GM12878 (cell line): ENCODE data around the gene DUSP18. TPM values are rescaled to one million over a fixed set of nuclear protein-coding genes. Genes with fewer than 3 reads are reported as not detected.

Experiments
- ATAC-seq: fragments of 200-7000 bp; cut with Tn5 transposase; 3 replicates; pipeline ENCODE4 v1.9.1; 2020; ENCODE audit warnings: mild to moderate bottlenecking, moderate library complexity
- BruUV-seq: library from RNA; stranded (reverse); fragments of 400-500 nt; replicated peaks from 2 replicates; lab custom pipeline; 2021; lab: Mats Ljungman, UMichigan
- CTCF ChIA-PET: fragments of 300-600 bp; sonication (Branson Sonifier 250); formaldehyde crosslinking; extraction: SDS; loops from one replicate; lab custom pipeline; 2021; ENCODE audit warnings: inconsistent platforms; lab: Yijun Ruan, JAX
- POLR2A ChIA-PET: fragments of 350-600 bp; formaldehyde crosslinking; extraction: SDS; loops from one replicate; lab custom pipeline; 2021; ENCODE audit warnings: inconsistent platforms; lab: Charles Lee
- RAD21 ChIA-PET: fragments of 300-600 bp; sonication (Branson Sonifier 250); formaldehyde crosslinking; loops from one replicate; lab custom pipeline; 2023; ENCODE audit warnings: antibody characterized with exemption; ENCODE audit not compliant: unreplicated experiment; lab: Charles Lee
- SMC1A ChIA-PET: fragments of 300-600 bp; sonication (Branson Sonifier 250); formaldehyde crosslinking; loops from one replicate; lab custom pipeline; 2023; ENCODE audit not compliant: unreplicated experiment, uncharacterized antibody; lab: Charles Lee
- DNase-seq: peaks from one replicate; pipeline ENCODE4 v3.0.0-alpha.2; 2011; ENCODE audit warnings: low read depth, low spot score
- FAIRE-seq: peaks from 3 replicates; lab custom pipeline; 2011; peaks lifted over from hg19 to GRCh38; lab: Jason Lieb, UNC
- H2AFZ ChIP-seq: 2 replicates; pipeline ENCODE4 v1.6.0; 2011; ENCODE audit warnings: low read depth, low read length, control low read depth; ENCODE audit not compliant: control insufficient read depth
- H3K27ac ChIP-seq: 2 replicates; pipeline ENCODE4 v1.5.1; 2011; ENCODE audit warnings: control low read depth; ENCODE audit not compliant: control insufficient read depth, insufficient read depth
- H3K27me3 ChIP-seq, 2 experiments: replicated peaks in 1 of 2; 2 replicates each; pipeline versions ENCODE4 v1.6.0 to v1.6.1; 2011; ENCODE audit warnings: low read length in 1 of 2; ENCODE audit not compliant: control insufficient read depth in 2 of 2, insufficient read depth in 2 of 2
- H3K36me3 ChIP-seq, 2 experiments: 2 replicates each; pipeline ENCODE4 v1.5.1; 2011; ENCODE audit warnings: low read length in 1 of 2; ENCODE audit not compliant: control insufficient read depth in 2 of 2, insufficient read depth in 2 of 2
- H3K4me1 ChIP-seq: 2 replicates; pipeline ENCODE4 v1.6.1; 2011; ENCODE audit warnings: mild to moderate bottlenecking, low read length, moderate library complexity, mixed read lengths; ENCODE audit not compliant: control insufficient read depth, insufficient read depth
- H3K4me2 ChIP-seq: 2 replicates; pipeline ENCODE4 v1.6.0; 2011; ENCODE audit warnings: control low read depth; ENCODE audit not compliant: control insufficient read depth, insufficient read depth
- H3K4me3 ChIP-seq: fragments of 200-600 bp; sonication (generic); 2 replicates; pipeline ENCODE4 v1.5.1; 2016
- H3K79me2 ChIP-seq: 2 replicates; pipeline ENCODE4 v1.6.0; 2011; ENCODE audit warnings: low read length; ENCODE audit not compliant: control insufficient read depth, insufficient read depth
- H3K9ac ChIP-seq: 2 replicates; pipeline ENCODE4 v1.8.0; 2011; ENCODE audit warnings: low read length, control low read depth, mixed read lengths; ENCODE audit not compliant: control insufficient read depth, insufficient read depth
- H3K9me3 ChIP-seq: replicated peaks from 3 replicates; pipeline ENCODE4 v1.5.1; 2011; ENCODE audit warnings: mild to moderate bottlenecking, low read length; ENCODE audit not compliant: control insufficient read depth, insufficient read depth
- H4K20me1 ChIP-seq: 2 replicates; pipeline ENCODE4 v1.6.0; 2011; ENCODE audit not compliant: control insufficient read depth, insufficient read depth
- ATF3 ChIP-seq: IDR thresholded peaks from 2 replicates; pipeline ENCODE4 v1.6.1; 2011; ENCODE audit warnings: low read depth, mild to moderate bottlenecking, low read length, moderate library complexity, borderline replicate concordance; ENCODE audit errors: extremely low read depth
- BCL11A ChIP-seq: IDR thresholded peaks from 2 replicates; pipeline ENCODE4 v1.6.1; 2011; ENCODE audit warnings: low read depth, low read length
- BHLHE40 ChIP-seq, 2 experiments: fragments of 450-650 bp in 1 of 2; IDR thresholded peaks; 2 replicates each; pipeline ENCODE4 v1.6.1; 2011 to 2017; ENCODE audit warnings: low read depth in 2 of 2, borderline replicate concordance in 1 of 2, improper control_type of control experiment in 1 of 2, low read length in 1 of 2, mild to moderate bottlenecking in 1 of 2
- CBX5 ChIP-seq: sonication (generic); IDR thresholded peaks from 2 replicates; pipeline ENCODE4 v1.6.1; 2016; ENCODE audit warnings: low read depth, moderate library complexity, mild to moderate bottlenecking, inconsistent platforms
- CHD2 ChIP-seq: IDR thresholded peaks from 2 replicates; pipeline ENCODE4 v1.6.1; 2011; ENCODE audit warnings: low read depth, low read length, improper control_type of control experiment, borderline replicate concordance
- E2F4 ChIP-seq: IDR thresholded peaks from 2 replicates; pipeline ENCODE4 v1.6.1; 2012; ENCODE audit warnings: low read depth, low read length, improper control_type of control experiment
- EP300 ChIP-seq, 2 experiments: fragments of 150-350 bp in 1 of 2; IDR thresholded peaks; 2 replicates each; pipeline ENCODE4 v1.6.1; 2011 to 2012; ENCODE audit warnings: low read depth in 2 of 2, low read length in 2 of 2, borderline replicate concordance in 1 of 2, improper control_type of control experiment in 1 of 2, inconsistent platforms in 1 of 2; ENCODE audit not compliant: control insufficient read depth in 1 of 2
- HCFC1 ChIP-seq: fragments of 150-350 bp; IDR thresholded peaks from 2 replicates; pipeline ENCODE4 v1.6.1; 2014; ENCODE audit warnings: low read length
- JUND ChIP-seq: IDR thresholded peaks from 2 replicates; pipeline ENCODE4 v1.6.1; 2012; ENCODE audit warnings: low read depth, mild to moderate bottlenecking, low read length, improper control_type of control experiment, moderate library complexity
- MYC ChIP-seq: IDR thresholded peaks from 2 replicates; pipeline ENCODE4 v1.6.1; 2011; ENCODE audit warnings: mild to moderate bottlenecking, low read length, moderate library complexity, inconsistent platforms; ENCODE audit not compliant: insufficient read depth, insufficient replicate concordance, insufficient read length, severe bottlenecking
- NBN ChIP-seq: fragments of 450-650 bp; IDR thresholded peaks from 2 replicates; pipeline ENCODE4 v1.6.1; 2016
- NFIC ChIP-seq: IDR thresholded peaks from 2 replicates; pipeline ENCODE4 v1.6.1; 2012; ENCODE audit warnings: low read depth, mild to moderate bottlenecking, inconsistent platforms, low read length, moderate library complexity
- POLR2AphosphoS5 ChIP-seq: IDR thresholded peaks from 2 replicates; pipeline ENCODE4 v1.6.1; 2011; ENCODE audit warnings: mild to moderate bottlenecking, low read length, inconsistent platforms
- POU2F2 ChIP-seq: IDR thresholded peaks from 3 replicates; pipeline ENCODE4 v1.6.1; 2011; ENCODE audit warnings: low read depth, mild to moderate bottlenecking, low read length, borderline replicate concordance
- RB1 ChIP-seq: fragments of 450-650 bp; formaldehyde crosslinking; IDR thresholded peaks from 2 replicates; pipeline ENCODE4 v1.6.1; 2017; ENCODE audit warnings: mild to moderate bottlenecking, borderline replicate concordance
- RBBP5 ChIP-seq: fragments of 200-600 bp; sonication (generic); conservative IDR thresholded peaks from 2 replicates; pipeline ENCODE4 v1.6.1; 2016
- RCOR1 ChIP-seq: conservative IDR thresholded peaks from 2 replicates; pipeline ENCODE4 v1.6.1; 2012; ENCODE audit warnings: low read depth, low read length, improper control_type of control experiment
- SREBF1 ChIP-seq: IDR thresholded peaks from 2 replicates; pipeline ENCODE4 v1.6.1; 2012; ENCODE audit warnings: mild to moderate bottlenecking, low read length
- WGBS: methylation state at CpG from one replicate; pipeline ENCODE4 v1.1.6; 2016; ENCODE audit warnings: low lambda C conversion rate; ENCODE audit not compliant: insufficient replicate concordance, insufficient coverage; ENCODE audit errors: missing lambda C conversion rate; 5-methylcytosine and 5-hydroxymethylcytosine counted together
- in situ Hi-C: fragments of 300-500 bp; cut with MboI; formaldehyde crosslinking; loops from 9 replicates; pipeline ENCODE4 v1.14.3; 2018; ENCODE audit warnings: mixed read lengths
- intact Hi-C: fragments of 100-400 bp; cut with micrococcal nuclease; formaldehyde crosslinking; loops from one replicate; pipeline ENCODE4 v1.14.2; 2022; ENCODE audit not compliant: unreplicated experiment
- polyA plus RNA-seq, 11 experiments: library from polyadenylated mRNA; depleted of rRNA in 4 of 11; unstranded in 6 of 11; stranded (reverse) in 5 of 11; fragments of >200 nt; fragmentation: Nextera tagmentation in 4 of 11; fragmentation: Illumina TruSeq in 1 of 11; extraction: Ambion mirVana in 4 of 11; extraction: Trizol in 1 of 11; gene quantifications; 1 replicate in 1 of 11; 2 replicates in 10 of 11; pipeline versions ENCODE4 v1.2.1 to v1.2.3, GENCODE V29; 2011 to 2016; ENCODE audit warnings: inconsistent platforms in 2 of 11, missing spikeins in 2 of 11, low read depth in 1 of 11
- total RNA-seq, 4 experiments: library from RNA; depleted of rRNA in 3 of 4; stranded (reverse); fragments of >200 nt in 3 of 4; fragmentation: Illumina TruSeq in 1 of 4; extraction: Trizol in 1 of 4; gene quantifications; 2 replicates each; pipeline versions ENCODE4 v1.2.1 to v1.2.3, GENCODE V29; 2013 to 2021
- TF ChIP-seq, protein P1 (sequence below): fragments of 450-650 bp; IDR thresholded peaks from 2 replicates; pipeline ENCODE4 v1.6.1; 2014; ENCODE audit warnings: mild to moderate bottlenecking
- TF ChIP-seq, protein P2 (sequence below): fragments of 450-650 bp; IDR thresholded peaks from 2 replicates; pipeline ENCODE4 v1.6.1; 2017; ENCODE audit warnings: low read depth, mild to moderate bottlenecking, moderate library complexity

DUSP18 gene
- total and polyA plus RNA-seq, 10 of the 15 experiments (the other 5 are each of a cell fraction or from before 2014, with no cell fraction given) = 1.9 to 11.9 (median 7.7) TPM

- BruUV-seq = no TSS peak
- ChIA-PET POLR2A (interaction anchor here (0.6 kb wide), 1 partner anchor 400 kb away, joined by 3 read pairs; no protein-coding TSS in a partner anchor), CTCF (interaction anchor here (0.6 kb wide), 1 partner anchor 1893 kb away, joined by 3 read pairs; no protein-coding TSS in a partner anchor), RAD21 (no interaction called here), SMC1A (interaction anchor here (1.5 kb wide), 1 partner anchor 69 kb away, joined by 4 read pairs; no protein-coding TSS in a partner anchor)
- DNase-seq (no peak), FAIRE-seq (no peak), ATAC-seq (no peak)
- no peak overlapping the region for H3K4me2 ChIP-seq
- no peaks in the 10 kb centered on the region for H3K79me2 ChIP-seq
- TF ChIP-seq NFIC (no peak), EP300 (IDR thresholded peaks at IDR 0.05; ENCODE audit: borderline replicate concordance in 1 of 2, control insufficient read depth in 1 of 2, low read depth in 2 of 2, low read length in 2 of 2) (no peak), POU2F2 (no peak), CBX5 (no peak), BCL11A (no peak), POLR2AphosphoS5 (no peak), E2F4 (no peak), SREBF1 (no peak), RB1 (no peak), RCOR1 (no peak), HCFC1 (no peak), BHLHE40 (IDR thresholded peaks at IDR 0.05; ENCODE audit: borderline replicate concordance in 1 of 2, low read depth in 2 of 2, low read length in 1 of 2) (no peak), MYC (no peak), CHD2 (no peak), JUND (no peak), ATF3 (no peak), RBBP5 (no peak), NBN (no peak)
- TF ChIP-seq, protein P1, sequence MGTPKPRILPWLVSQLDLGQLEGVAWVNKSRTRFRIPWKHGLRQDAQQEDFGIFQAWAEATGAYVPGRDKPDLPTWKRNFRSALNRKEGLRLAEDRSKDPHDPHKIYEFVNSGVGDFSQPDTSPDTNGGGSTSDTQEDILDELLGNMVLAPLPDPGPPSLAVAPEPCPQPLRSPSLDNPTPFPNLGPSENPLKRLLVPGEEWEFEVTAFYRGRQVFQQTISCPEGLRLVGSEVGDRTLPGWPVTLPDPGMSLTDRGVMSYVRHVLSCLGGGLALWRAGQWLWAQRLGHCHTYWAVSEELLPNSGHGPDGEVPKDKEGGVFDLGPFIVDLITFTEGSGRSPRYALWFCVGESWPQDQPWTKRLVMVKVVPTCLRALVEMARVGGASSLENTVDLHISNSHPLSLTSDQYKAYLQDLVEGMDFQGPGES = no peak
- TF ChIP-seq, protein P2, sequence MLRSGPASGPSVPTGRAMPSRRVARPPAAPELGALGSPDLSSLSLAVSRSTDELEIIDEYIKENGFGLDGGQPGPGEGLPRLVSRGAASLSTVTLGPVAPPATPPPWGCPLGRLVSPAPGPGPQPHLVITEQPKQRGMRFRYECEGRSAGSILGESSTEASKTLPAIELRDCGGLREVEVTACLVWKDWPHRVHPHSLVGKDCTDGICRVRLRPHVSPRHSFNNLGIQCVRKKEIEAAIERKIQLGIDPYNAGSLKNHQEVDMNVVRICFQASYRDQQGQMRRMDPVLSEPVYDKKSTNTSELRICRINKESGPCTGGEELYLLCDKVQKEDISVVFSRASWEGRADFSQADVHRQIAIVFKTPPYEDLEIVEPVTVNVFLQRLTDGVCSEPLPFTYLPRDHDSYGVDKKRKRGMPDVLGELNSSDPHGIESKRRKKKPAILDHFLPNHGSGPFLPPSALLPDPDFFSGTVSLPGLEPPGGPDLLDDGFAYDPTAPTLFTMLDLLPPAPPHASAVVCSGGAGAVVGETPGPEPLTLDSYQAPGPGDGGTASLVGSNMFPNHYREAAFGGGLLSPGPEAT = no peak
- H3K9ac ChIP-seq = no peak overlapping the region
- H3K9me3 ChIP-seq = no peaks in the 10 kb centered on the region
- no peak overlapping the region for H3K4me3 ChIP-seq
- H3K27me3 ChIP-seq = no peaks in the 10 kb centered on the region
- H3K27ac ChIP-seq = no peak overlapping the region
- no peak overlapping the region for H2AFZ ChIP-seq
- in situ Hi-C loops = no loop called here
- H3K36me3 ChIP-seq = no peaks in the 10 kb centered on the region
- H4K20me1 ChIP-seq = no peaks in the 10 kb centered on the region
- no peaks in the 10 kb centered on the region for H3K4me1 ChIP-seq
- WGBS = 70% methylated on average over 9 of the region's 9 CpGs
- intact Hi-C loops = no loop called here
Measured at GRCh38 chr22:30675436-30675835, 7.8 kb upstream of the DUSP18 start.
